GM19438 (cell line): ENCODE measurements around the gene GRK5.

Experiments used
- ATAC-seq: cut with Tn5 transposase; IDR thresholded peaks from one replicate; pipeline ENCODE4 v1.9.1; 2021; ENCODE audit warnings: low read depth; ENCODE audit not compliant: unreplicated experiment

GRK5 gene

DNA sequence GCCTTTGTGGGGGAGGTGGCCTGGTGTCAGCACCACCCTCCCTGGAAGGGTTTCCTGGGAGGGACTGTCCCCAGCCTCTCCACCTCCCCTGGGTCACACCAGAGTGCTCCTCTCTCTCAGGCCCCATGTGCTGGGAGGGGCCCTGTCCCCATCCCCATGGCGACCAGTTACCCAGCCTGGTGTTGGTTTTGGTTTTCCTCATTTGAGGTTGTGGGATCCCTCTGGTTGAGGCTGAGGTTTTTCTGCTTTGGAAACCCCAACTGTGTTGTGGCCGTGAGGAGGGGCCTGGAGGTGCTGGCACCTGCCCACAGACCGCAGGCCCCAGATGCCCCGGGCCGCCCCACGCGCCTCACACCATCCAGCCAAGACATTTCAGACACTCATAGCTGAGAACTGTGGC is 106.3 kb downstream of the GRK5 start:
- peak; percentile 75 for ATAC-seq

DNA sequence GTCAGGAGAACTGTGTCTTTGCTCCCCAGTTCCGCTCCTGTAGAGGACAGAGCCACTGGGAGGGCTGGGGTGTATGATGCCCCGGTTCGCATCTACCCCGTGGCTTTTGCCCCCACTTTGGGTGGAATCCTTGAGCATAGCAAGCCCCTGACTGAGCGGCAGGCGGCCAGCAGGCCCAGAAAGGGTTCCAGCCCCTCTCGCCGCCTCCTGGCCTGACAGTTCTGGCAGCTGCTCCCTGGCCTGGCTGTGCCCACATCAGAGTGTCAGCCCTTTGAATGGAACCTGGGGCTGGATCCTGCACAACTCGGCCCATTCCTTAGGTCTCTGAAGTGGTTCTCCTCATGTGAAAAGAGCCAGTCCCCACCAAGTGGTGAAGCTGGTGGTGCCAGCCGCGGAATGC is 106.7 kb downstream of the GRK5 start:
- no peak for ATAC-seq

DNA sequence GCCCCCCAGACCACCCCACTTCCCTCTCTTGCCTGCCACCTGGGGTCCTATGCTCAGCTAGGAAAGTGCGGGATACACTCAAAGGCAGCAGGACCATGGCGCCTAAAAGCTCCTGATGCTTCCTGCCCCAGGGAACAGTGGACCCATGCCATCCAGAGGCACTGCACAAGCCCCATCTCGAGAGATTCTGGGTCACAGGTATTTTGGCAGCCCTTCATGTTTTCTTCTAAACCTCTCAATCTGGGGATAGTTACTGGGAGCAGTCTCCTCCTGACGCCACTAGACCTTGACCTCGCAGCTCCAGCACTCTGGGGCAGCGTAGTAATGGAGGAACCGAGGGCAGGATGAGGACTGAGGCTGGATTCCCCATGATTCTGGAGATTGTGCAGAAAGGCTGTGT is 107.1 kb downstream of the GRK5 start:
- ATAC-seq, result no peak

DNA sequence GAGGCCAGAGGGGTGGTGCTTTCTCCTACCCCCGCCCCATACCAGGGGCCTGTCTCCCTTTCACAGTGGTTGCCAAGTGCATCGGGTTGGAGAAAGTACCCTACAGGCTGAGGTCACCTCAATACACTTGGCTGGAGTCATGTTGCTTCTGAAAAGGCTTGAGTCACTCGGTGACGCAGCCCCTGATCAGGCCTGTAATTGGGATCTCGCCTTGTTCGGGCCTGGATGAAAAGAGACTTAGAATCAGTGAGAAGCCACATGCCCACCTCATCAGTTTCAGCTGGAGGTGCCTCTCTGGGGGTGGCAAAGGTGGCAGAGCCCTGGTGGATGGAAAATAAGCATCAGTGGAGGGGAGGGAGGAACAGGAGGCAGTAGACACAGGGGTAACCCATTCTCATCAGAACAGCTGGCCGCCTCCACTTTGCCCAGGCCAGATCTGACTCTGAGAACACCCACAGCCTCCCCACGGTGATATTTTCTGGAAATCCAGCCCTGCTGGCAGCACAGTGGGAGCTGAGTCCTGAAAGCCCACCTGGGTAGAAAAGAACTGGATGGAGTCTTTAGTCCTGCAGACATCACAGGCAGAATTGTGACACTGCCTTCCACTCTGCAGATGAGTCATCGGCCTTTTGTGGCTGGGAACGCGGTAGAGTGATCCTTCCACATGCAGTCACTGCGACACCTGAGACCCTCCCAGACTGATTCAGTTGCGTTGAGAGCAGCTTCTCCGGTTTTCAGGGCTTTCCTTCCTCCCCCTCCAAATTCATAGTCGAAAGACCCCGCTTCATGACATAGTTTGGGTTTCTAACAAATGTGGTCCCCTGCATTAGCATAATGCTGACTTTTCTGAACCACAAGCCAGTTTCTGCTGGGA is 108.0 kb downstream of the GRK5 start:
- peak; percentile 37 for ATAC-seq

DNA sequence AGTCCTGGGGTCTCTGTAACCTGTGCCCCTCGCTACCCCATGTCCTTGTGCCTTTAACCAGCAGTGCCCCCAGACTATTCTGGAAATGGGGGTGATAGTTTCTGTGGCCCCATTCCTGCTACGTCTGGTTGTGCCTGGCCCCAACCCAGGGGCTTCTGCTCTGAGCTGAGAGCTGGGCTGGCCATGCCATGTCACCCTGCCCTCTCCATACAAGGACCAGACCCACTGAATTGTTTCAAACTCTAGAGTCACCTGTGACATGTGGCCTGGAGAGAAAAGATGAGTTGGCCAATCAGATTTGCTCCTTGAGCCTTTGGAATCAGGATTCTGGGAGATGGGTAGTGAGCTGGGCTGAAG is 108.6 kb downstream of the GRK5 start:
- no peak for ATAC-seq

DNA sequence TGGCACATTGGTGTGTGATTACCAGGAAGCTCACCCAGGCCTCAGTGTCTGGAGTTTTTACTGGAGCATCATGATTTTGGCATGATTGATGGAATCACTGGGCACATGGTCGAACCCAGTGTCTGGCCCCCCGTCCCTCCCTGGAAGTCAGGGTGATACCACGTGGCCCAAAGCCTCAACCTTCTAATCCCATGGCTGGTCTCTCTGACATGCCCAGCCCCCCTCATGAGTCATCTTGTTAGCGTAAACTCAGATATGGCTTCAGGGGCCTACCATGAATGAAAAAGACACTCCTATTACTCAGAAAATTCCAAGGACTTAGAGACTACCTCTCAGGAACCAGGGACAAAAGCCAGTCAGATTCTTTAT is 109.3 kb downstream of the GRK5 start:
- no peak for ATAC-seq

DNA sequence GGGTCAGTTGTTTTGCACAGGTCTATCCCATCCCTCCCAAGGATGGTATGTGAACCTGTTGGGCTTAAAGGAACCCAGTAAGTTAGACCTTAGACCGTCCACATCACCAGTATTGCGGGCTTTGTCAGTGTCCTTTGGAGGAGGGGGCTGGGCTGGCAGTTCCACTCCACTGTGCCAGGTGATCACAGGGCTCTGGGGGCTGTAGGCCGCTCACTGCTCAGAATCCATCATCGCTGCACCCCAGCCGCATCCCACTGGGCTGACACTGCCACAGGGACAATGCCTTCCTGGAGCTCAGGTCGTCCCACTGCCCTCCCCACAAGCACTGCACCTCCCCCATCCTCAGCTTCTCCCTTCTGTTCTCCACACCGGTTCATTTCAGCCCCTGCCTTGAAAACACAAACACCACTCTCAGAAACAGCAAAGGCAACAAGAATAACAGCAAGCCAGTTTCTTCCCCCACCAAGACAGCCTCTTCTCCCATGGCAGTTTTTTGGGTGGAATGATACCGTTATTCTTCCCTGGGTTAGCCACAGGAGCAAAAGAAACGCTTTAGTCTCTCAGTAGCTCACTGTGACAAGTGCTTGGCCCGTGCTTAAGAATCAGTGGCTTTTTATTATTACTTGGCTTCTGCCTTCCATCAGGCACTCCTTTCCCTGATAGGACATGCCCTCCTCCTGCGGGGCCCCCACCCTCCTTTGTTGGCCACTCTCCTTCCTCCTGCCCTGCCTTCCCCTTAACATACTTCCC is 111.2 kb downstream of the GRK5 start:
- no peak for ATAC-seq

DNA sequence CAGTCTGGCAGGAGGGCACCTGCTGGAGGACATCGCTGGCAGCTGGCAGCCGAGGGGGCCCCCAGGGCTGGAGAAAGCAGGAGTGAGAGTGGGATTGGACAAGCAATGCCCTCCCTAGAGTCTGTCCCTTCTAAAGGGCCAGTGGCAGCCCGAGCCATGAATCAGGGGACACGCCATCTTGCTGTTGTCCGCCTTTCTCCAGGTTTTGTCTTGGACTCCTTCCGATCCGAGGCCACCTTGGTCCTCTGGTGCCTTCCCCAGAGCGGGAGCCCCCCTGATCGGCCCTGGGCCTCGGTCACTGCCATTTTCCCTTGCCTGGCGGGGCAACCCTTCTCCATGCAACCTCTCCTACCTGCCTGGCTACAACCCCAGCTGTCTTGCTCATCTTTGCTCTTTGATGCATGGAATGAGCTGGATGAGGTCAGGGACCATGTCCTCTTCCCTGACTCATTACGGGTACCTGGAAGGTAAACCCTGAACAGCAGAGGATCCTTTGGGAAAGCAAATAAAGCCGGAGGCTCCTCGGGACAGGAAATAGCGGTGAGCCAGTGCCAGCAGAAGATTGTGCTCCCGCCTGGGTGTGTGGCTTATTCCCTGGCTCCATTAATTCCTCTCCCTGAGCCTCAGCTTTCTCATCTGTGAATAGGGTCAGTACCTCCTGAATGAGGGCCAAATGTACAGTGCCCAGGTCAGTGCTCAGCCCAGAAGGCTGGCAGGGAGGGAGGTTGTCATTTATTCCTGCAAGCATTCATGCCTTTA is 112.0 kb downstream of the GRK5 start:
- no peak for ATAC-seq

DNA sequence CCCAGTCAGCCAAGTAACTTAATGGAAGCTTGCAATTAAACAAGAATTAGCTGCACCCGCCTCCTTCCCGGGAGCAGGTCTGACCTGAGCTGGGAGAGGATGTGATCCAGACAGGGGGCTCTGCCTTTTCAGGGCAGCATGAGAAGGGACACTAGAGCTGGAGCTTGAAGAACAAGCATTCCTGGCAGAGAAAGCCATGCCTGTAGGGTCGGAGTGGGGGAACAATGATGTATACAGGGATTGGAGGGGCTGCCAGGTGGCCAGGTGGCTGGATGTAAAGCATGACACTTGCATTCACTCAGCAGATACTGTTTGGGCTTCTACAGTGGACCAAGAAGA is 112.5 kb downstream of the GRK5 start:
- ATAC-seq, result no peak

DNA sequence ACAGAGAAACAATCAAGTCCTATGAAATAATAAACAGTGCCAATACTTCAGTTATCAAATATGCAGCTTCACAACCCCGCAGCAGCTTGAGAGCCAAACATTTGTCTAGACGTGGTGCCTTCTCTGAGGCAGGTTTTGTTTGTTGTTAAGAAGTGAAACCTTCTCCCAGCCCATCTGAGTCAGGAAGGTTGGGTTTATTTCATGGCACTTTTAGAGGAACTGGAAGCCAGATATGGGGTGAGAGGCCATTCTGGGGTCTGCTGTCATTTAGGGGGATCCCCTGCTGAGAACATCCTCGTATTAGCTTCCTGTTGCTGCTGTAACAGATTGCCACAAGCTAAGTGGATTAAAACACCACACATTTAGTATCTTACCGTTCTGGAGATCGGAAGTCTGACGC is 113.6 kb downstream of the GRK5 start:
- no peak for ATAC-seq

- no peak for ATAC-seq
Measured at GRCh38 chr10:119323085-119324016, 116.0 kb downstream of the GRK5 start.

DNA sequence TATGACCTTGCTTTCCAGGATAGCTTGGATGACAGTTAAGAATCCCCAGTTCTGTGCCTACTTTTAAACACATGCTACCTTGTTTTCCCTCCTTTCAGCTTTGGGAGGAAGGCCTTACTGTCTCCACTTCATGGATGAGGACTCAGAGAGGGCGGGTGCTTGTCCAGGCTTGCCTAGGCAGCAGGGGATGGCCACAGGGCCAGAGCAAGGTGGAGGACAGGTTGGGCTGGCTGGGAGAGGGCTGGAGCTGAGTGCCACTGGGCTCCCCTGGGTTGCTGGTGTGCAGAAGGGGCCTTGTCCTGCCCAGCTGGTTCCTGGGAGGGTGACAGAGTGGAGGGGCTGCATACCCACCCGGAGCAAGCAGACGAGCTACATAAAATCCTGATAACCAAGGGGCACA is 117.8 kb downstream of the GRK5 start:
- ATAC-seq, result no peak

GRCh38 chr10:119326167-119326566 is 118.8 kb downstream of the GRK5 start:
- no peak for ATAC-seq

GRCh38 chr10:119327096-119327745 is 119.8 kb downstream of the GRK5 start:
- ATAC-seq, result no peak

- ATAC-seq, result no peak
Measured at GRCh38 chr10:119328223-119328622, 120.9 kb downstream of the GRK5 start.

GRCh38 chr10:119330342-119330741 is 123.0 kb downstream of the GRK5 start:
- ATAC-seq, result no peak

DNA sequence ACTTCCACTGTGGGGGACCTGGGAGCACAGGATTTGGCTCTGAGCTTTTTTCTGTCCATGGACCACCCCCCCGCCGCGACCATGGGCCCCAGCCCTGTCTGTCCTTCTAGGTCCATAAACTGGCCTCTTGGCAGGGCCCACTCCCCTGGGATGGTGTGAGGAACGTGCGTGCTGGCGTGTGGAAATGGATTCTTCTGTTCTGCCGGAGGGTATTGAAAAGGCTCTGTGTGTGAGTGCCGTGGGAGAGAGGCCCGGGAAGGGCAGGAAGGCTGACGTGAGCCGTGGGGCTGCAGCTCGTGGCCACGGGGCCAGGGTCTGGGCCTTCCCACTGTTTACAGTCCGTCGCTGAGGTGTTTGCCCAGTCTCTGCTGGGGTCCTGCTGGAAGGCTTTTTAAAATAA is 123.7 kb downstream of the GRK5 start:
- no peak for ATAC-seq

- ATAC-seq, result no peak
Measured at GRCh38 chr10:119333146-119333792, 125.9 kb downstream of the GRK5 start.

GRCh38 chr10:119335671-119336353 is 128.4 kb downstream of the GRK5 start:
- no peak for ATAC-seq
